Ovary (tissue), 3 donors: ENCODE measurements around the gene CMIP.

ENCODE experiments used
- POLR2A ChIP-seq: fragments of 450-650 bp; IDR thresholded peaks from one replicate; pipeline ENCODE4 v1.6.1; 2017; ENCODE audit warnings: antibody characterized with exemption, mild to moderate bottlenecking, moderate library complexity
- TF ChIP-seq, protein P1 (sequence below), 3 donors: fragments of 450-650 bp in 2 of 3; fragments of 200-600 bp in 1 of 3; IDR thresholded peaks; one replicate each; pipeline versions ENCODE4 v1.5.1 to v1.8.0; 2016 to 2022; ENCODE audit warnings: antibody characterized with exemption in 3 of 3, mild to moderate bottlenecking in 1 of 3
- donor health status: DM: no; HTN: no; CAD: no.

DNA sequence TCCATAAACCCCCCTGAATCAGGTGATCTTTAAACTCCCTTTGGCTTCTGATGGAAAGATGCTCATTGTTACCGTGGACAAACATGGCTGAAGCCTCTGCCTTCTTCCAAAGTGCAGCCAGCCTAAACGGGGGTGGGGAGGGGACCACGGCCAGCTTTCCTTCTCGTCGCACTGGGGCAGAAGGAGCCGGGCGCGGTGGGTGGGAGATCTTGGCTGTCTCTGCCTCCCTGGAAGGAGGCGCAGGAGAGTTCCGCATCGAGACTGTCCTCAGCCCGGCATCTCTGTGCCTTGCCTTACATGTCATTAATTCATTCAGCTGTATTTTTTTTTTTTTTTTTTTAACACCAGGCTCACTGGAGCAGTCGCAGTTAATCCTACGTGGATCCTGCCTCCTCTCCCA is 171.2 kb downstream of the CMIP start:
- TF ChIP-seq, protein P1, sequence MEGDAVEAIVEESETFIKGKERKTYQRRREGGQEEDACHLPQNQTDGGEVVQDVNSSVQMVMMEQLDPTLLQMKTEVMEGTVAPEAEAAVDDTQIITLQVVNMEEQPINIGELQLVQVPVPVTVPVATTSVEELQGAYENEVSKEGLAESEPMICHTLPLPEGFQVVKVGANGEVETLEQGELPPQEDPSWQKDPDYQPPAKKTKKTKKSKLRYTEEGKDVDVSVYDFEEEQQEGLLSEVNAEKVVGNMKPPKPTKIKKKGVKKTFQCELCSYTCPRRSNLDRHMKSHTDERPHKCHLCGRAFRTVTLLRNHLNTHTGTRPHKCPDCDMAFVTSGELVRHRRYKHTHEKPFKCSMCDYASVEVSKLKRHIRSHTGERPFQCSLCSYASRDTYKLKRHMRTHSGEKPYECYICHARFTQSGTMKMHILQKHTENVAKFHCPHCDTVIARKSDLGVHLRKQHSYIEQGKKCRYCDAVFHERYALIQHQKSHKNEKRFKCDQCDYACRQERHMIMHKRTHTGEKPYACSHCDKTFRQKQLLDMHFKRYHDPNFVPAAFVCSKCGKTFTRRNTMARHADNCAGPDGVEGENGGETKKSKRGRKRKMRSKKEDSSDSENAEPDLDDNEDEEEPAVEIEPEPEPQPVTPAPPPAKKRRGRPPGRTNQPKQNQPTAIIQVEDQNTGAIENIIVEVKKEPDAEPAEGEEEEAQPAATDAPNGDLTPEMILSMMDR (IDR thresholded peaks at IDR 0.05), result no peak
- no peak for TF ChIP-seq POLR2A
